OCI-M2 (cell line): ENCODE data around the gene GNAO1.

Source experiments
- DNase-seq: peaks from one replicate; lab custom pipeline; 2025; ENCODE audit not compliant: unreplicated experiment; lab: John Stamatoyannopoulos, UW

GNAO1 gene

DNA sequence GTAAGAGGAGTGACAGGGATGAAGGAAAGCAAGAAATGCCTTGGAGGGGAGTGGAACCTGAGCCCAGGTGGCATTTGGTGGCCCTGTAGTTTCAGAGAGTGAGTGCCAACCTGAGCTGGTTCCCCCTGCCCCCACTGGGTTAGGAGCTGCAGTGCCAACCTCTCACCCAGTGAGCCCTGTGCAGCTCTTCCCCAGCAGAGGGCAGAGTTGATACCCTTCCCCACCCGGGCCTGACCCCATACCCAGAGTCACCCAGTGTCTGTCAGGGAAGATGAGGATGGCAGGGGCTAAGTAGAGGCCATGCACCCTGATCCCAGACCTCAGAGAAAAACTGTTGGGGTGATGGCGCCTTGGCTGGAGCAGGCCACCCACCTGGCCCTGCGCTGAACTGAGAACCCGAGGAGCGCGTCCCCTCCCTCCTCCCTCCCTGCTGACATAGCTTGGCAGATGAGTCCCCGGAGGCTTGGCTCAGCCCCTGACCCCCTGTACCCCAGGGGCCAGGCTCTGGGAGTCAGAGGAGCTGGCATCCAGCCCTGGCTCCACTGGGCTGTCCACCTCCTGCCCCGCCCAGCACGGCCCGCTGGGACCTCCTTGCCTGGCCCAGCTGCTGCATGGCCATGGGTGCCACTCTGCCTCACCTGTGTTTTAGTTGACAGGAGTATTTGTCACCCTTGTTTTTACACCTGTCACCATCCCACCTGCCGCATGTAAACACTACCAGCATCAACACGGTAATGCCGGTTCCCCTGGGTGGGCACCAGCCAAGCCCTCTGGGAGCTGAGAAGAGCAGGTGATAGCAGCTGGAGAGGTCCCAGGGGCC lies 120.1 kb downstream of the GNAO1 start:
- DNase-seq = no peak

DNA sequence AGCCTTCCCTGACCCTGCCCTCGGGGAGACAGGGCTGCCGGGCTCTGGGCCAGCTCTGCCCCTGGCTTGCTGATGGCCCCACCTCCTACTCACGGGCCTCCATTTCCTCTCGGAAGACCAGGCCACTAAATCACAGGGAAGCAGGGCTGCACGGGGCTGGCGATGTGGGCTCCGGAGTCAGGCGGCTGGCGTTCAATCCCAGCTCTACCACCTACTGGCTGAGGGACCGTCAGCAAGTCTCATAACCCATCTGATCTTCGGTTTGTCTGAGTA lies 120.7 kb downstream of the GNAO1 start:
- no peak for DNase-seq

DNA sequence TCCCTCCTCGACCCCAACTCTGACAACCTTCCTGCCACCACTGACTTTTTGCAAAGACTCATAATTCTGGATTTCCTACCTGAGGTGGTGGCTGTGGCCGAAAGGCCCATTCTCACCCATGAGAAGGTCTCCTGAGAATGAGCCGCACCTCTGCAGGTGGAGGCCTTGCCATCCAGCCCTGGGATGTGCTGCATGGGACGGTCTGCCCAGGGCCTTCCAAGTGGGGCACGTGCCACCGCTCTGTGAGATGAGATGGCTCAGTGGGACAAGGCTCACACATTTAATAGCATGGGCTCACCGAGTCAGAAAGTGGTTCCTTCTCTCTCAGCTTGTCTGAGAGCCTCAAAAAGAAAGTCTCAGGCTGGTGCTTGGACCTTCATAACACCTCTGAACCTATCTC lies 121.3 kb downstream of the GNAO1 start:
- DNase-seq = no peak

- no peak for DNase-seq
Observed at GRCh38 chr16:56314244-56314850, 123.1 kb downstream of the GNAO1 start.

DNA sequence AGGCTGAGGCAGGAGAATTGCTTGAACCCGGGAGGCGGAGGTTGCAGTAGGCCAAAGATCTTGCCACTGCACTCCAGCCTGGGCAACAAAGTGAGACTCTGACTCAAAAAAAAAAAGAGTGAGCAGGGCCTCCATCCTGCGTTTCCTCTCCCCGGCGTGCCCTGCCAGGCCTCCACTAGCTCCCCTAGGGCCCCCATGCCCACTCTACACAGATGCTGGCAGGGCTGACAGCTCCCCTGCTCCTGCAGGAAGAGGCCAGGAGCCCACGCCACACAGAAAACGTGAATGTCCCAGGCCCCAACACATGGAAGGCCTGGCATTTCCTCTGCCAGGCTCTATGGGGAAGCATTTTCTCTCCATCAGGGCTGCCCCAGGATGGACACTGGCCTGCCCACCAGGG lies 124.7 kb downstream of the GNAO1 start:
- no peak for DNase-seq

DNA sequence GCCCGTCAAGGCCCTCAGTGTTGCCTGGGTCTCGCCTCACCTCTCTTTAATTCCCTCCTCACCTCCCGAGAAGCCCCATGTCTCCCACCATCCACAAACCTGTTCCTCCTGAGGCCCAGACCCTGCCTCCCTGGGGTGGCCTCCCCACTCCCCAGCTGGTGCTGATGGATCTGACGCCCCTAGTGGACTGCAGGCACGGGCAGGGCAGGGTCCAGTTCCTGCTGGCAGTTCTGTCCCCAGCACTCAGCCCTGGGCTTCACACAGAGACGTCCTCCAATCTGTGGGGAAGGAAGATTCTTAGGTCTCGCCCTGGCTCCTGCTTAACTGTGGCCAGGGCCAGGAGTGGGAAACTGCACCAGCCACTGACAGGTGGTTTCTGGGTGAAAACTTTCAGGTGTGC lies 125.3 kb downstream of the GNAO1 start:
- DNase-seq = no peak

- no peak for DNase-seq
Observed at GRCh38 chr16:56317998-56318826, 126.9 kb downstream of the GNAO1 start.

- no peak for DNase-seq
Observed at GRCh38 chr16:56318827-56319140, 127.5 kb downstream of the GNAO1 start.

GRCh38 chr16:56319376-56319775 lies 128.1 kb downstream of the GNAO1 start:
- no peak for DNase-seq

DNA sequence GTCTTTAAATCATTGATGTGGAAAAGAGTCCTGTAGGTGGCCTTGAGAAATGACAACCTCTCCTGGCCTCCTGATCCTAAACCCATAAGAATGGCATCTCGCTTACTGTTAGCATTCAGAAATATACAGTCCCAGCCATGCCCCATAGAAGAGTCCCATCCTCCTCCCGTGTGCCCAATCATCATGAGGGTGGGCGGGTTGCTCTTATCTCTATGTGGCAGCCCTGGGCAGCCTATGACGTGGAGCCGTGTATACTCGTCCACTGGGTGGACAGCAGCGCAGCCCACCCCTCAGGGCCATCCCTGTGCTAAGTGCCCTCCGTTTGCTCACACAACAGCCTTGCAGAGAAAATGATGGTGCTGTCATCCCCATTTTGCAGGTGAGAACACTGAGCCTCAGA lies 128.8 kb downstream of the GNAO1 start:
- DNase-seq = no peak

- no peak for DNase-seq
Observed at GRCh38 chr16:56320811-56321558, 129.7 kb downstream of the GNAO1 start.

- no peak for DNase-seq
Observed at GRCh38 chr16:56321571-56321970, 130.3 kb downstream of the GNAO1 start.

DNA sequence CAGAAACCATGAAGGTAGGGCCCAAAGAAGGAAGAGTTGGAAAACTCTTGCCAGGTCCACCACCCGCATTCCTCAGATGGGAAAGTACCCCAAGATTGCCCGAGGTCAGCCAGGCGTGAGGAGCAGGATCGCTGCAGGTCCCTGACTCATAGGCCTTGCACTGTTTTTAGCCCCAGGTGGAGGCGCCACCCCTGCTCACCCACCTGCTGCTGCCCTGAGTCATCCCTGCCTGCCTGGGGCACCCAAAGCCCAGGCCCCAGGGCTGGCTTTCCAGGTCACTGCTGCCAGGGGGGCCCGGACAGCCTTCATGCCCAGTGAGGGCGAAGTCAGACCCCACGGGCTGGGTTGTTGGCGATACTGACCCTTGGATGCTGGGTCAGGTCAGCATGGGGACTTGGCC lies 133.1 kb downstream of the GNAO1 start:
- DNase-seq = no peak

DNA sequence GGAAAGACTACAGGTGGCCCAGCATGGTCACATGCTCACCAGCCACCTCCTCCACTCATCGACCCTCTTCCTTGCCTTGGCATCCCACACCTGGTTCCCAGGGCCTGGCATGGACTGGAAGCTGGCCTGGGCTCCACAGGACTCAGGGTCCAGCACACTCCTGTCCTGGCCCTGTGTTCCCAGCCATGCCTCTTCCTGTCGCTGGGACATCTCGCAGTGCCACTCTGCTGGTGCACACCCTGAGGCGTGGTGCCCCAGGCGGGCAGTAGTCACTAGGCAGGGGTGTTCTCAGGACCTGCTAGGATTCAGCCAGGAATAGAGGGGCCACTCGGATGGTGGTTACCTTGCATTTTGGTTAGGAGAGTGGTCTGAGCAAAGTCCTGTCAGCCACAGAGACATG lies 134.7 kb downstream of the GNAO1 start:
- DNase-seq = no peak

DNA sequence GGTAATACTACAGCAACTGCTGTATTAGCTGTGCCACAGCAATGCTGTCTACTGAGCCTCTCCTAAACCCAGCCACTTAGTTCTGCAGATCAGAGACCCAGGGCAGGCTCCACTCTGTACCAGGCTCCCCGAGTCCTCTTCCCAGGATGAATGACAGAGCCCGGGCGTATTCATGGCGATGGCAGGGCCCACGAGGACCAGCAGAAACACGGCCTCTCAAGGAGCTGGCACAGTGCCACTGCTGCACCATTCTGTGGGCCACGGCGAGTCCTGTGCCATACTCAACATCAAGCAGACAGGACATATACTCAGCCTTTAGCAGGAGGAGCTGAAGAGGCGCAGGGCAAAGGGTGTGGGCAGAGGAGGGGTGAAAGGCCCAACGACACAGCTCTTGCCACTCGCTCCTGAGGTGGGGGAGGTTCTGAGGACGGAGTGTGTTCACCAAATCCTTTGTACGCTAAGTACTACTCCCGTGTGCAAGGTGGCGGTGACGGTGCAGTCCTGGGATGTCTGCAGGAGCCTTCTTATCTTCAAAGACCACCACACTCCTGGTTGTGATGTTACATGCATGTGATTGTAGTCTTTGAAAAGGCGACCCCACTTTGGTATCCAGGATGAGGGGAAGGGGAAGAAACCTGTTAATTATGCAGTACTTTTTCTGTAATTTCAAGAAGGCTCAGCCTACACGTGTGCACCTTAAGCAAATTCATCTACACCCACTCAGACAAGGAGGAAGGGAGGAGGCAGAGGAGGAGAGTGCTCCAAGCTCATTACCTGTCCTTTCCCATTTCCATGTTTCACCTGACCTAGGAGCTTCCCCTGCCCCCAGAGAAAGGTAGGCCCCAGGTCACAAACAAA lies 136.0 kb downstream of the GNAO1 start:
- no peak for DNase-seq

- DNase-seq = no peak
Observed at GRCh38 chr16:56327929-56328258, 136.6 kb downstream of the GNAO1 start.

DNA sequence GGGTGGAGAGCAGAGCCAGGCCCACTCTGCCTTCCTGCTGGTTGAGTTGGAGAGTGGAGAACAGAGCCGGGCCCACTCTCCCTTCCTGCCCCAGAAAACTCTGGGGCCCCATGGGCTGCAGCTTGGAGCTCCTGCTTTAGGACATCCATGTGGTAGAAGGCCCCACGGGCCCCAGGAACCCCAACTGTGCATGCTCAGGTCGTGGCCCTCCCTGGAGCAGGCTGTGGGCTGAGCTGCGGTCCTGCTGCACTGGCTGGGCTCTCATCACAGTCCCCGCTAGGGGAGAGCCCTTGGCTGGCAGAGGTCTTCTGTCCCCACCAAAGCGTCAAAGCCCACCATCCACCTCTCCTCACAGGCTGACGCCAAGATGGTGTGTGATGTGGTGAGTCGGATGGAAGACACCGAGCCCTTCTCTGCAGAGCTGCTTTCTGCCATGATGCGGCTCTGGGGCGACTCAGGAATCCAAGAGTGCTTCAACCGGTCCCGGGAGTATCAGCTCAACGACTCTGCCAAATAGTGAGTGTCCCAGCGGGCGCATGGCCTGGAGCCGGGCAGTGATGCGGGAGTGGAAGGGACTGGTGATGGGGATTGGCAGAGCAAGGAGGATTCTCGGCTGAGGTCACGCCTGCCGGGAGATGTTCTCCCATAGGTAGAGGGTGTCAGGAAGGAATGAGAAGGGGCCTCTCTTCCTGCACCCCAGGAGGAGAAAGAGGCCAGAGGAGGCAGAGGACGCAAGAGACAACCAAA lies 137.2 kb downstream of the GNAO1 start:
- DNase-seq = no peak

- no peak for DNase-seq
Observed at GRCh38 chr16:56329887-56330286, 138.6 kb downstream of the GNAO1 start.

- no peak for DNase-seq
Observed at GRCh38 chr16:56330476-56330875, 139.2 kb downstream of the GNAO1 start.

- DNase-seq = no peak
Observed at GRCh38 chr16:56331399-56331798, 140.1 kb downstream of the GNAO1 start.
